ENCODE data around the gene LRBA.

Gene LRBA

DNA sequence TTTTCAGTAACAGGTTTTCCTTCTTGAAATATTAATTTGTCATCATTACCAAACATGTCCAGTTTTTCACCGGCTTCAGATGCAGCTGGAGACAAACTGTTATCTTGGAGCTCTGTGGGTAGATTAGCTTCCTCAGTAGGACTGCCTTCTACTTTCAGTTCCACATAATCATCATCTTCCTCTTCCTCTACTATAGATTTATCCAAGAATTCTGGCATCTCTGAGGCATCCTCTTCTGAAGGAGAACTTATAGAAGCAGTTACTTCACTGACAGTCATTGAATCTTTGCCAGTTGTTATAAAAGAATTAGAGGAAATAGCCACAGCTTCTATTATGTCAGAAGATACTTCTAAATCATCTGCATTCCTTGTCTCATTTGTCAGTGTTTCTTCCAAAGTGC, 162.9 kb downstream of the LRBA start:
- H3K4me3 ChIP-seq (ENCODE audit: low read depth, low read length): no peak overlapping the region
- no peak for DNase-seq (ENCODE audit: low read depth)
- TF ChIP-seq, protein P1, sequence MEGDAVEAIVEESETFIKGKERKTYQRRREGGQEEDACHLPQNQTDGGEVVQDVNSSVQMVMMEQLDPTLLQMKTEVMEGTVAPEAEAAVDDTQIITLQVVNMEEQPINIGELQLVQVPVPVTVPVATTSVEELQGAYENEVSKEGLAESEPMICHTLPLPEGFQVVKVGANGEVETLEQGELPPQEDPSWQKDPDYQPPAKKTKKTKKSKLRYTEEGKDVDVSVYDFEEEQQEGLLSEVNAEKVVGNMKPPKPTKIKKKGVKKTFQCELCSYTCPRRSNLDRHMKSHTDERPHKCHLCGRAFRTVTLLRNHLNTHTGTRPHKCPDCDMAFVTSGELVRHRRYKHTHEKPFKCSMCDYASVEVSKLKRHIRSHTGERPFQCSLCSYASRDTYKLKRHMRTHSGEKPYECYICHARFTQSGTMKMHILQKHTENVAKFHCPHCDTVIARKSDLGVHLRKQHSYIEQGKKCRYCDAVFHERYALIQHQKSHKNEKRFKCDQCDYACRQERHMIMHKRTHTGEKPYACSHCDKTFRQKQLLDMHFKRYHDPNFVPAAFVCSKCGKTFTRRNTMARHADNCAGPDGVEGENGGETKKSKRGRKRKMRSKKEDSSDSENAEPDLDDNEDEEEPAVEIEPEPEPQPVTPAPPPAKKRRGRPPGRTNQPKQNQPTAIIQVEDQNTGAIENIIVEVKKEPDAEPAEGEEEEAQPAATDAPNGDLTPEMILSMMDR (IDR thresholded peaks at IDR 0.05; ENCODE audit: insufficient read depth, low read depth, low read length, missing control alignments): no peak

DNA sequence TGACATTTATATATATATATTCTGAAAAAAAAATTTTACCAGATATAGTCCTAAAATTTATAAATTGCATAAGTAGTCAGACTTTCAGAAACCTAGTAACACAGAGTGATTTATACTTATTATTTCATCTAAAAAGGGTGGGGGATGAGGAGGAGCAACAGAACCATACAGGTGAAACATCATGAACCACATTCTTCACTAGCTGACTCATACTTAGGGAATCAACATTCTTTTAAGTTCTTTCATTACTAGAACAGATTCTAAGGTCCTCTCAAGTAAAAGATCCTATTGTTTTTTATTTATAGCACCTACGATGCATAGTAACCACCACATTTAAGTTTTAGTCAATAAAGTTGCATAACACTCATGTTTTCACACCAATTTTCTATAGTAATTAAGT, 166.1 kb downstream of the LRBA start:
- no peak overlapping the region for H3K4me3 ChIP-seq (ENCODE audit: low read depth, low read length)
- DNase-seq (ENCODE audit: low read depth): no peak
- TF ChIP-seq, protein P1 (IDR thresholded peaks at IDR 0.05; ENCODE audit: insufficient read depth, low read depth, low read length, missing control alignments): no peak

DNA sequence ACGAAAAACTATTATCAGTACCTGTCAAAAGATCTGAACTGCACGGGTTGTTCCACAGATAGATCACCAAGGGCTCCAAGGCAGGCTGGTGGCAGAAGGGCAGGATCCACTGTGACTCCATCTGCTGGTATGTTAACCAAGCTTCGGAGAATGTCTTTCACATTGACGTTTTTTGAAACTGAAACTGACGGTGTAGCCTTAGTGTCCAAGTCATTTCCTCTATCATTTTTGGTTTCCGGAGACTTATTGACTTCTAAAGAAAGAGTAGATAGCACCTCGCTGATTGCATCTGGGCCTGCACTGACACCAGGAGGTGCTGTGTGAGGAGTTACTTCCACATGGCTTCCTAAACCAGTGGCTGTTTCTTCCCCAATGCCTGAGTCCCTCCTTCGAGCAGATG, 186.9 kb downstream of the LRBA start:
- peak; percentile 89 for DNase-seq (ENCODE audit: low read depth)
- no peak overlapping the region; the same call in none of the 2 replicates for H3K4me3 ChIP-seq (ENCODE audit: low read depth, low read length)
- TF ChIP-seq, protein P1 (IDR thresholded peaks at IDR 0.05; ENCODE audit: insufficient read depth, low read depth, low read length, missing control alignments): peak; percentile 39

DNA sequence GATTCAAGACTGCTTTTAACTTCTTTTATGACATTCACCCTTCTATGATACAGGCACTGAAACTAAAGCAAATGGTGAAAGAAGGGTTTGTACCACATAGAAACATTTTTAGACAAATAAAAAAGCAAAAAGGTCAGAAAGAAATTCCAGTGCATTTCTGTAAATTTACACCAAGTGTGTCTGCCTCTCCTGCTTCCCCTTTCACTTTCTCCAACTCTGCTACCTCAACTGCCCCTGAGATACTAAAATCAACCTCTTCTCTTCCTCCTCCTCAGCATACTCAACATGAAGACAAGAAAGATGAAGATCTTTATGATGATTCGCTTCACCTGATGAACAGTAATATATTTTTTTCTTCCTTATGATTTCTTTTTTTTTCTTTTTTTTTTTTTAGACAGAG, 187.9 kb downstream of the LRBA start:
- H3K4me3 ChIP-seq (ENCODE audit: low read depth, low read length): no peak overlapping the region
- DNase-seq (ENCODE audit: low read depth): peak; percentile 15
- TF ChIP-seq, protein P1 (IDR thresholded peaks at IDR 0.05; ENCODE audit: insufficient read depth, low read depth, low read length, missing control alignments): no peak

DNA sequence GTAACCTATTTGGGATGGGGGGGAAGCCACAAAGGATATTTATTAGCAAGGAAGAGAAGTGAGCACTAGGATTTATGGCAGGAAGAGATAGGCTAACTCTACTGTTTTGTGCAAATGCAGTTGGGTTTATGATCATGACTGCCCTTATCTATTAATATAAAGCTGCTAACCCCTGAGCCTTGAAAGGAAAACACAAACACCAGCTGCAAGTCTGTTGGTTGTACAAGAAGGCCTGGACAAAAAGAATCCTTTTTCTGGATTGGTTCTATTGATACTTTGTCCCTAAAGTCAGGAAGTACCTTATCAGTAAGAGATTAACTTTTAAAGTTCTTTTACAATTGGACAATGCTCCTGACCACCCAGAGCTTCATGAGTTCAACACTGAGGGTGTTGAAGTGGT, 188.8 kb downstream of the LRBA start:
- no peak for DNase-seq (ENCODE audit: low read depth)
- TF ChIP-seq, protein P1 (IDR thresholded peaks at IDR 0.05; ENCODE audit: insufficient read depth, low read depth, low read length, missing control alignments): no peak
- H3K4me3 ChIP-seq (ENCODE audit: low read depth, low read length): no peak overlapping the region

- no peak for DNase-seq (ENCODE audit: low read depth)
- H3K4me3 ChIP-seq (ENCODE audit: low read depth, low read length): no peak overlapping the region
- TF ChIP-seq, protein P1 (IDR thresholded peaks at IDR 0.05; ENCODE audit: insufficient read depth, low read depth, low read length, missing control alignments): no peak
Observed at GRCh38 chr4:150822407-150822806, 192.7 kb downstream of the LRBA start.

- H3K4me3 ChIP-seq (ENCODE audit: low read depth, low read length): no peak overlapping the region
- TF ChIP-seq, protein P1 (IDR thresholded peaks at IDR 0.05; ENCODE audit: insufficient read depth, low read depth, low read length, missing control alignments): no peak
- no peak for DNase-seq (ENCODE audit: low read depth)
Observed at GRCh38 chr4:150821641-150822040, 193.4 kb downstream of the LRBA start.

All from GM12865 (cell line).